HAP-1 (cell line): Measurements from ENCODE around the gene TMC8.
"Not testable (repeated sequence)": the region's sequence is repeated elsewhere in the genome, so short reads cannot be mapped to it uniquely, and the experiment has no call there.

Experiments
- DNase-seq, 2 experiments: peaks; one replicate each; pipeline ENCODE4 v3.0.0-alpha.2; 2016 to 2020; ENCODE audit warnings: low spot score in 2 of 2
- H3K27me3 ChIP-seq: fragments of 250-450 bp; sonication (Bioruptor Pico); 2 replicates; pipeline ENCODE4 v1.5.1; 2020; ENCODE audit warnings: low read depth, mild to moderate bottlenecking, moderate library complexity
- H3K36me3 ChIP-seq: fragments of 250-450 bp; sonication (Bioruptor Pico); replicated peaks from 2 replicates; pipeline ENCODE4 v1.5.1; 2020; ENCODE audit warnings: mild to moderate bottlenecking
- H3K4me1 ChIP-seq: fragments of 250-450 bp; sonication (Bioruptor Pico); 2 replicates; pipeline ENCODE4 v1.5.1; 2020; ENCODE audit warnings: mild to moderate bottlenecking
- H3K4me3 ChIP-seq: fragments of 250-450 bp; sonication (Bioruptor Pico); 2 replicates; pipeline ENCODE4 v1.5.1; 2020; ENCODE audit warnings: mild to moderate bottlenecking, moderate library complexity
- H3K9me3 ChIP-seq: fragments of 250-450 bp; sonication (Bioruptor Pico); 2 replicates; pipeline ENCODE4 v1.5.1; 2020; ENCODE audit warnings: mild to moderate bottlenecking, moderate library complexity
- in situ Hi-C: fragments of 300-500 bp; cut with MboI; formaldehyde crosslinking; loops from 3 replicates; pipeline ENCODE4 v1.14.3; 2020; ENCODE audit warnings: low sequenced_read_pairs, inconsistent platforms, mixed read lengths

Gene TMC8

DNA sequence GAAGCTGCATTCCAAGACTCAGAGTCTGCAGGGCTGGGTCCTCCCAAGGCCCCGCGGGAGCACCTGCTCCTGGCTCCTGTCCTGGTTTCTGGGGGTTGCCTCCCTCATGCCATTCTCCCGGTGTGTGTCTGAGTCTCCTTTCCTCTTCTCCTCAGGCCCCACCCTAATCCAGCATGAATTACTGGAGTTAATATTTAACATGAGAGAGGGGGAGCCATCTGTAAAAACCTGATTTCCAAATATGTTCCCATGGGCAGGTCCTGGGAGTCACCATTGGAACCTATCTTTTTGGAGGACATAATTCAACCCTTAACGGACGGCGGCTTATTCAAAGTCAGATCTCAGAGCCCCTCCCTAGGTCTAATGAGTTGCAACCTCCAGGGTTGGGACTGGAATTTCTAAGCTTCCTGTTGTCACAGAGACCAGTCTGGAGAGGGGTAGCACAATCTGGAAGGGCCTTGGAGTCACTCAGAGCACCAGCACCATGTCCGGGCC lies 21.0 kb downstream of the TMC8 start:
- Histone ChIP-seq H3K9me3 (no peaks in the 10 kb centered on the region), H3K27me3 (no peaks in the 10 kb centered on the region), H3K4me3 (no peak overlapping the region), H3K36me3 (no peaks in the 10 kb centered on the region), H3K4me1 (no peaks in the 10 kb centered on the region)
- in situ Hi-C loops: no loop called here
- DNase-seq: no peak

DNA sequence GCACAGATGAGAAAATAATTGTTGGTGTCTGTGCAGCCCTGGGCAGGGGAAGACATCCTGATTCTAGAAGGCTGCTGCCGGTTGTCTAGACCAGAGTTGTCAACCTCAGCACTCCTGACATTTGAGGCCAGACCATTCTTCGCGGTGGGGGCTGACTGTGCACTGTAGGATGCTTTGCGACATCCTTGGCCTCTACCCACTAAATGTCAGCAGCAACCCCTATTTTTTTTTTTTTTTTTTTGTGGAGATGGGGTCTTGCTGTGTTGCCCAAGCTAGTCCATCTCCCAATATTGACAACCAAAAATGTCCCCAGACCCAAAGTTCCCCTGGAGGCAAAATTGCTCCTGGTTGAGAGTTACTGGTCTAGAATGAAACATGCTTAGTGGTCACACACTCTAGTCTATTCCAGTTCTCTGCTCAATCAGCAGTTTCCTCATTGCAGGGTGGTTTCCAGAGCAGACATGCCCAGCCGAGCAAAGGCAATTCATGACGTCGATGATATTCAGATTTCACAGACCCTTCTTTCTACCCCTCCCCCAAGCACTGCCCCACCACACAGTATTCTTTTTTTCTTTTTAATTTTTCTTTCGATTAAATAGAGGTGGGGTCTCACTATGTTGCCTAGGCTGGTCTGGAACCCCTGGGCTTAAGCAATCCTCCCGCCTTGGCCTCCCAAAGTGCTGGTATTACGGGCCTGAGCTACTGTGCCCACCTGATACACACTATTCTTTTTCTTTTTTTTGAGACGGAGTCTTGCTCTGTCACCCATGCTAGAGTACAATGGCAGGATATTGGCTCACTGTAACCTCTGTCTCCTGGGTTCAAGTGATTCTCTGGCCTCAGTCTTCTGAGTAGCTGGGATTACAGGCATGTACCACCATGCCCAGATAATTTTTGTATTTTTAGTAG lies 24.6 kb downstream of the TMC8 start:
- Histone ChIP-seq H3K36me3 (no peaks in the 10 kb centered on the region), H3K9me3 (no peaks in the 10 kb centered on the region), H3K27me3 (no peaks in the 10 kb centered on the region), H3K4me3 (no peak overlapping the region), H3K4me1 (no peaks in the 10 kb centered on the region)
- DNase-seq: no peak
- in situ Hi-C loops: no loop called here

DNA sequence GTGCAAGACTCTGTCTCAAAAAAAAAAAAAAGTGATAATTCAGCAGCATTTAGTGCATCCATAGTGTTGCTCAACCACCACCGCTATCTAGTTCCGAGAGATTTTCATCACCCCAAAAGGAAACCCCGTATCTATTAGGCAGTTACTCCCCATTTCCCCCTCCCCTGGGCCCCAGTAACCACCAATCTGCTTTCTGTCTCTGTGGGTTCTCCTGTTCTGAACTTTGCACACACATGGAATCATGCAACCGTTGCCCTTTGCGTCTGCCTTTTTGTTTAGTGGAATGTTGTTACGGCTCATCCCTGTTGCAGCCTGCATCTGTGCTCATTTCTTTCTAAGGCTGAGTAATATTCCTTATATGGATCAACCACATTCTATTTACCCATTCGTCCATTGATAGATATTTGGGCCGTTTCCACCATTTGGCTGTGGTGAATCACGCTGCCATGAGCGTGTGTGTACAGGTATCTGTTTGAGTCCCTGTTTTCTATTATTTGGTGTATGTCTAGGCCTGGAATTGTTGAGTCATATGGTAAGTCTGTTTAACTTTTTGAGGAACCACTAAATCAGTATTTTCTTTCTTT lies 29.1 kb downstream of the TMC8 start:
- Histone ChIP-seq H3K4me1 (no peaks in the 10 kb centered on the region), H3K36me3 (no peaks in the 10 kb centered on the region), H3K27me3 (no peaks in the 10 kb centered on the region), H3K4me3 (no peak overlapping the region), H3K9me3 (no peaks in the 10 kb centered on the region)
- in situ Hi-C loops: no loop called here
- no peak for DNase-seq

DNA sequence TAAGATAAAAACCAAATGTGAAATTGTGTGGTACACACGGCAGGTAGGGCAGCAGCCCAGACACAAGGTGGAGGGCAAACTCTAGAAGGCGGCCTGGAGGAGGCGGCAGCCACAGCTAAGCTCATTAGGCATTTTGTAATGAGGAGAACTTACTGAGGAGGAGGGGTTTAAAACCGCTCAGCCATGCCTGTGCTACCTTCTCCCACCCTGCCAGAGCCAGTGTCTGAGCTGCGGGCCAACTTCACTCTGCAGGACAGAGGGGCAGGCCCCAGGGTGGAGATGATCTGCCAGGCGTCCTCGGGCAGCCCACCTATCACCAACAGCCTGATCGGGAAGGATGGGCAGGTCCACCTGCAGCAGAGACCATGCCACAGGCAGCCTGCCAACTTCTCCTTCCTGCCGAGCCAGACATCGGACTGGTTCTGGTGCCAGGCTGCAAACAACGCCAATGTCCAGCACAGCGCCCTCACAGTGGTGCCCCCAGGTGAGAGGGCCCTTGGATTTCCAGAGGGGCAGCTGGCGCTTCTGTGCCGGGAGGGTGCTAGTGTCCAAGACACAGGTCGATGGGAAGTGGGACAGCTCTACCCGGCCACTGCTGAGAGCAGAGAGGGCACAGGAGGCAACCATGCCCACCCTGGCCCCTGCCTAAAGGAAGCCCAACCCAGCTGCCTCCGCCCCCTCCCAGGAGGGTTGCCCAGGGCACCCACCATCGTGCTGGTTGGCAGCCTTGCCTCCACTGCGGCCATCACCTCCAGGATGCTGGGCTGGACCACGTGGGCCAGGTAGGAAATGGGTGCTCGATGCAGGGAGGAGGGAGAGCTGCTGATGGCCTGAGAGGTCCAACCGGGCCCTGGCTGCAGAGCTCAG lies 33.5 kb downstream of the TMC8 start:
- in situ Hi-C loops: no loop called here
- H3K4me3 ChIP-seq: no peak overlapping the region
- DNase-seq: no peak
- no peaks in the 10 kb centered on the region for H3K9me3 ChIP-seq
- H3K36me3 ChIP-seq: no peaks in the 10 kb centered on the region
- no peaks in the 10 kb centered on the region for H3K27me3 ChIP-seq
- peaks cover 4% of the 10 kb centered on the region for H3K4me1 ChIP-seq

DNA sequence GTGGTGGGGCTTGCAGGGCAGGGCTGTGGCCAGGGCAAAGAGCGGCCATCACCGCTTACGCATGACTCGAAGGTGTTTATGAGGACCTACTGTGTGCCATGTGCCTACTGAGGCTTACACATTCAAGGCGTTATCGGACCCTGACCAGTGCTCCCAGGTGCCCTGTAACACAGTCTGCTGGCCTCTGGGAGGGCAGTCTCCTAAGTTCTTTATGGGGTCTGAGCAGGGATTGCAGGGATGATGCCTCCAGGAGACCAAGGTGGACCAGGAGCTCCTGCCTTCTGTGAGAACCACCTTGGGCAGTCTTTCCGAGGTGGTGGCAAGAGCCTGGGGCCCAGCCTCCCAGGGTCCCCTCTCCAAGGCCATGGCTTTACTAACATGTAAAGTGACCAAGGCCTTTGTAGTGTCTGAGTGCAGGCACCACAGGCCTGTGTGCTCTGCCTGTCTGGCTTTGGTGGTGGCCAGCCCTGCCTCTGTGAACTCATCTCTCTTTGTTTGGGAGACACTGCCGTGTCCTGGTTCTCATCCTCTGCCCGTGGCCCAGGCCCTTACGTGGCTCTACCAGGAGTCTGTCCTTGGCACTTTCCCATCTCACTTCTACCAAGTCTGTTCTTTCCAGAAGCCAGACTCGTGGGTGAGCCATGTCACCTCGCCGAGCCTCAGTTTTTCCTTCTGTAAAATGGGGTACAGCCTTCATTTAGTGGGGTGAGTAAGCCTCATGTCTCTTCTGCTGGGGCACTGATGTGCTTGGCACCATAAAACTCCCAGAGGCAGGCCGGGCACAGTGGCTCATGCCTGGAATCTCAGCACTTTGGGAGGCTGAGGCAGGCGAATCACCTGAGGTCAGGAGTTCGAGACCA lies 34.4 kb downstream of the TMC8 start:
- Histone ChIP-seq H3K4me3 (no peak overlapping the region), H3K36me3 (no peaks in the 10 kb centered on the region), H3K4me1 (peaks cover 4% of the 10 kb centered on the region), H3K27me3 (no peaks in the 10 kb centered on the region), H3K9me3 (no peaks in the 10 kb centered on the region)
- in situ Hi-C loops: no loop called here
- no peak for DNase-seq

GRCh38 chr17:78166416-78166815 lies 35.8 kb downstream of the TMC8 start:
- H3K27me3 ChIP-seq: no peaks in the 10 kb centered on the region
- peaks cover 4% of the 10 kb centered on the region for H3K4me1 ChIP-seq
- no peak for DNase-seq
- peaks cover 10% of the 10 kb centered on the region for H3K36me3 ChIP-seq
- in situ Hi-C loops: no loop called here
- no peak overlapping the region for H3K4me3 ChIP-seq
- no peaks in the 10 kb centered on the region for H3K9me3 ChIP-seq

DNA sequence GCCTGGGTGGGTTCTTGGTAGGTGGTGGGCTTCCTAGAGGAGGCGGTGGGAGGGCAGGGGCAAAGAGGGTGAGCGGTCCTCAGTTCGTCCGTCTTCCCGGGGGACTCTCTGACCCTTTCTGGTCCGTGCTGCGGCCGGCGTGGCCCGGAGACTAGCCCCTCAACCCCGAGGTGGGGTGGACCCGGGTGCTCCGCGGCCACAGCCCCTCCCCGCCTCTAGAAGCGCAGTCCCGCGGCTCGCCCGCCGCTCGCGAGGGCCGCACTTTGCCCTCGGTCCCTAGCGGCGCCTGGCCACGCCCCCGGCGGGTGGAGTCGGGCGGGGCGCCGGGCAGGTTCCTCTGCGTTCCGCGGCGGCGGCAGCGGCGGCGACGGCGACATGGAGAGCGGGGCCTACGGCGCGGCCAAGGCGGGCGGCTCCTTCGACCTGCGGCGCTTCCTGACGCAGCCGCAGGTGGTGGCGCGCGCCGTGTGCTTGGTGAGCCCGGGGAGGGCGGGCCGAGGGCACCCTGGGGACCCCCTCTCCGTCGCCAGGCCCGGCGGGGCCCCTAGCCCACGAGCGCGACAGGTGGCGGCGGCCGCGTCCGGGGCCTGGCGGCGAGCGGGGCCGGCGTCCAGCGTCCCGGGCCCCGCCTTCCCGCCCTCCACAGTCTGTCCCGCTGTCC lies 37.8 kb downstream of the TMC8 start, which contains the start of gene SYNGR2:
Gene SYNGR2 (plus strand): TSS at position 340 of the 661 bp plus-strand sequence. CDS start 36 bp downstream, at position 376.
- Histone ChIP-seq H3K4me1 (peaks cover 4% of the 10 kb centered on the region), H3K36me3 (peaks cover 21% of the 10 kb centered on the region), H3K9me3 (no peaks in the 10 kb centered on the region), H3K27me3 (no peaks in the 10 kb centered on the region), H3K4me3 (peak within 1 kb of the TSS; percentile 68)
- in situ Hi-C loops: no loop called here
- peak; percentile 74 to 92 for DNase-seq

DNA sequence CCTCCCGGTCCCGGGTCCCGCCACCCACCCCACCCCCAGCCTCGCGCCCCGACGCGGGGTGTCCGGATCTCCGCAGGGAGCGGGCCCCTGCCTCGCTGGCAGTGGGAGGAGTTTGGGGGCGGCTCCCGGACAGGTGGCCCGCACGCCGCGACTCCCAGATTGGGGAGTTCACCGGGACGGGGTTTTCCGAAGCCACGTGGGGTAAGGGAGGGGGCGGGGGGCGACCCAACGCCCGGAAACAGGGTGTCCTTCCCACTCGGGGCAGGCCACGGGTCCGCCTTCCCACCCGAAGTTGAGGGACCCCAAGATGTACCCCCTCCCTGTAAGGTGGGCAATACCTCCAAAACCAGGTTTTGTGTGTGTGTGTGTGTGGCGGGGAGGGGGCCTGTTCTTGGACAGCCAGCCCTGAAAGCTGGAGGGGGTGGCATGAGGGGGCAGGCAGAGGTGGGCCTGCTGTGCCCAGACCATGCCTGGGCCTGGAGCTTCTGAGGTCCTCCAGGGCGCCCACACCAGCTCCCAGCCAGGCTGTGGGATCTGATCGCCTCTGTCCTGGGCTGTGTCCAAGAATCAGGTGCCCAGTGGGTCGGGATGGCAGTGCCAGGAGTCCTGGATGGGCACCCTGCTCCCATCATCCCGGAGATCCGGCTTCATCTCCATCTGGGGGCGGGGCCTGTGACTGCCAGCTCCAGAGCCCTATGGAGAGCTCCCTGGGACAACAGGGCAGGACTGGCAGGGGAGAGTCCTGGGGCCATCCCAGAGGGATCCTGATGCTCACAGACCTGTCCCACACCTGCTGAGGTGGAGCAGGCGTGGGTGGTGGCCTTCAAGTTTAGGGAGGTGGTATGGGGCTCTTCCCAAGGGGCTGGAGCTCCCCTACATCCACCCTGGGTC lies 38.6 kb downstream of the TMC8 start:
- Histone ChIP-seq H3K4me1 (peaks cover 4% of the 10 kb centered on the region), H3K27me3 (no peaks in the 10 kb centered on the region), H3K4me3 (peak overlapping the region; percentile 68), H3K36me3 (peaks cover 25% of the 10 kb centered on the region), H3K9me3 (no peaks in the 10 kb centered on the region)
- in situ Hi-C loops: no loop called here
- DNase-seq: peak; percentile 38 to 82

DNA sequence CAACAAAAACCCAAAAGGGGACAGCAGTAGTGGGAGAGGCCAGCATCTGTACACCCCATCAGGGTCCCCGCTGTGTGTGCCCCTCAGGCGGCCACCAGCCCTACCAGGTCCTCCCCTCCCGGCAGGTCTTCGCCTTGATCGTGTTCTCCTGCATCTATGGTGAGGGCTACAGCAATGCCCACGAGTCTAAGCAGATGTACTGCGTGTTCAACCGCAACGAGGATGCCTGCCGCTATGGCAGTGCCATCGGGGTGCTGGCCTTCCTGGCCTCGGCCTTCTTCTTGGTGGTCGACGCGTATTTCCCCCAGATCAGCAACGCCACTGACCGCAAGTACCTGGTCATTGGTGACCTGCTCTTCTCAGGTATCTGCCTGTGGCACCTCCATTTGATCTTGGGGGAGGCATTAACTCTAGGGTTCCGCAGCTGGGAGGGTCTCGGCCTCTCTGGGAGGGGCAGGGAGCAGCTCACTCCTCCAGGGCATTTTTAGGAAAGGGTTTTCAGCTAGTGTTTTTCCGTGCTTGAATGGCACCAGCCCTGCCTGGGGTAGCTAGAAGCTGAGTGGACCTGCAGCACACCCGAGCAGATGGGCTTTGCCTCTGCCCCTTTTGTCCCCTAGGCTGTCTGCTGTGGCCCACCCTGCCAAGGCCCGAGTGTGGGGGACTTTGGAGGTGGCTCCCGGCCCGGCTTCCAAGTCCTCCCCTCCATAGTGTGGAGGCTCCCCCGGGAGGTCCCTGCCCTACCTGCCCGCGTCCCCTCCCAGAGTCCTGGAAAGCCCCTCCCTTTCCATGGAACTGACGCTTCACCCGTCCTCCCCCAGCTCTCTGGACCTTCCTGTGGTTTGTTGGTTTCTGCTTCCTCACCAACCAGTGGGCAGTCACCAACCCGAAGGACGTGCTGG lies 40.4 kb downstream of the TMC8 start:
- Histone ChIP-seq H3K27me3 (no peaks in the 10 kb centered on the region), H3K4me1 (peaks cover 4% of the 10 kb centered on the region), H3K36me3 (peaks cover 41% of the 10 kb centered on the region), H3K9me3 (no peaks in the 10 kb centered on the region), H3K4me3 (no peak overlapping the region)
- in situ Hi-C loops: loop anchor here (10.0 kb wide), 1 partner anchor 804 kb away; the partner anchor contains the start of gene LGALS3BP
- DNase-seq: no peak

DNA sequence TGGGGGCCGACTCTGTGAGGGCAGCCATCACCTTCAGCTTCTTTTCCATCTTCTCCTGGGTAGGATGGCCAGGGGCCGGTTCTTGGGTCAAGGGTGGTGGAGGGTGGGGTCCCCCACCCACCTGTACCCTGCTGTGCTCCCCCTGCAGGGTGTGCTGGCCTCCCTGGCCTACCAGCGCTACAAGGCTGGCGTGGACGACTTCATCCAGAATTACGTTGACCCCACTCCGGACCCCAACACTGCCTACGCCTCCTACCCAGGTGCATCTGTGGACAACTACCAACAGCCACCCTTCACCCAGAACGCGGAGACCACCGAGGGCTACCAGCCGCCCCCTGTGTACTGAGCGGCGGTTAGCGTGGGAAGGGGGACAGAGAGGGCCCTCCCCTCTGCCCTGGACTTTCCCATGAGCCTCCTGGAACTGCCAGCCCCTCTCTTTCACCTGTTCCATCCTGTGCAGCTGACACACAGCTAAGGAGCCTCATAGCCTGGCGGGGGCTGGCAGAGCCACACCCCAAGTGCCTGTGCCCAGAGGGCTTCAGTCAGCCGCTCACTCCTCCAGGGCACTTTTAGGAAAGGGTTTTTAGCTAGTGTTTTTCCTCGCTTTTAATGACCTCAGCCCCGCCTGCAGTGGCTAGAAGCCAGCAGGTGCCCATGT lies 41.1 kb downstream of the TMC8 start:
- in situ Hi-C loops: loop anchor here (10.0 kb wide), 1 partner anchor 803 kb away; the partner anchor contains the start of gene LGALS3BP
- not testable (repeated sequence) for H3K9me3 ChIP-seq, H3K27me3 ChIP-seq, DNase-seq, H3K4me3 ChIP-seq, H3K4me1 ChIP-seq
- H3K36me3 ChIP-seq: peaks cover 49% of the 10 kb centered on the region
